HepG2 (cell line): Measurements from ENCODE around the gene BTBD3. TPM values are rescaled to one million over a fixed set of nuclear protein-coding genes. Genes with fewer than 3 reads are reported as not detected.

ENCODE experiments used
- ATAC-seq: fragments of 200-7000 bp; cut with Tn5 transposase; 3 replicates; pipeline ENCODE4 v1.9.1; 2020; ENCODE audit warnings: mild to moderate bottlenecking, moderate library complexity
- BruUV-seq: library from RNA; stranded (reverse); fragments of 400-500 nt; replicated peaks from 2 replicates; lab custom pipeline; 2021; lab: Mats Ljungman, UMichigan
- CTCF ChIA-PET: fragments of 300-600 bp; formaldehyde crosslinking; extraction: SDS; loops from one replicate; lab custom pipeline; 2021; ENCODE audit warnings: low total read pairs, inconsistent platforms, low intra/inter-chr PET ratio; lab: Yijun Ruan, JAX
- POLR2A ChIA-PET: fragments of 350-600 bp; sonication (Branson Sonifier 250); formaldehyde crosslinking; loops from one replicate; lab custom pipeline; 2020; ENCODE audit warnings: antibody characterized with exemption, inconsistent platforms; lab: Yijun Ruan, JAX
- DNase-seq: peaks from one replicate; pipeline ENCODE4 v3.0.0-alpha.2; 2015; ENCODE audit warnings: low spot score
- FAIRE-seq: peaks from 3 replicates; lab custom pipeline; 2011; peaks lifted over from hg19 to GRCh38; lab: Jason Lieb, UNC
- H2AFZ ChIP-seq: one replicate; pipeline ENCODE4 v1.6.1; 2011; ENCODE audit warnings: low read length, inconsistent platforms
- H3K27ac ChIP-seq: fragments of 300-600 bp; 3 replicates; pipeline ENCODE4 v1.8.0; 2011; ENCODE audit warnings: mixed run types, mild to moderate bottlenecking, mixed read lengths, low read length, inconsistent platforms; ENCODE audit not compliant: insufficient read depth; ENCODE audit errors: extremely low read length
- H3K27me3 ChIP-seq, 2 experiments: fragments of 200-600 bp in 1 of 2; 2 replicates in 1 of 2; 3 replicates in 1 of 2; pipeline versions ENCODE4 v1.6.0 to v1.8.0; 2011; ENCODE audit warnings: low read length in 2 of 2, mild to moderate bottlenecking in 2 of 2, moderate library complexity in 2 of 2, inconsistent platforms in 1 of 2; ENCODE audit not compliant: insufficient read depth in 2 of 2, control insufficient read depth in 1 of 2
- H3K36me3 ChIP-seq, 2 experiments: fragments of 200-600 bp in 1 of 2; replicated peaks in 1 of 2; 2 replicates in 1 of 2; 3 replicates in 1 of 2; pipeline versions ENCODE4 v1.5.1 to v1.8.0; 2011; ENCODE audit warnings: low read length in 2 of 2, inconsistent platforms in 1 of 2; ENCODE audit not compliant: insufficient read depth in 2 of 2, control insufficient read depth in 1 of 2
- H3K4me1 ChIP-seq: 2 replicates; pipeline ENCODE4 v1.5.1; 2012; ENCODE audit warnings: low read length, inconsistent platforms; ENCODE audit not compliant: insufficient read depth
- H3K4me2 ChIP-seq: 2 replicates; pipeline ENCODE4 v1.6.0; 2011; ENCODE audit warnings: low read depth, low read length, inconsistent platforms
- H3K4me3 ChIP-seq, 3 experiments: fragments of 200-600 bp in 1 of 3; sonication (generic), shearing (Covaris generic) in 1 of 3; replicated peaks in 1 of 3; 2 replicates each; pipeline ENCODE4 v1.5.1; 2011 to 2016; ENCODE audit warnings: low read length in 3 of 3, inconsistent platforms in 2 of 3, low read depth in 2 of 3, mild to moderate bottlenecking in 2 of 3, control low read depth in 1 of 3, mixed read lengths in 1 of 3; ENCODE audit not compliant: insufficient read depth in 1 of 3
- H3K79me2 ChIP-seq: one replicate; pipeline ENCODE4 v1.6.1; 2011; ENCODE audit warnings: low read length, inconsistent platforms; ENCODE audit not compliant: insufficient read depth
- H3K9ac ChIP-seq: 2 replicates; pipeline ENCODE4 v1.6.0; 2011; ENCODE audit warnings: mild to moderate bottlenecking, low read depth, low read length, inconsistent platforms; ENCODE audit not compliant: insufficient read depth
- H3K9me3 ChIP-seq: 2 replicates; pipeline ENCODE4 v1.5.1; 2012; ENCODE audit warnings: mild to moderate bottlenecking, low read length
- H4K20me1 ChIP-seq: 2 replicates; pipeline ENCODE4 v1.6.0; 2011; ENCODE audit warnings: inconsistent platforms, mild to moderate bottlenecking, low read length, moderate library complexity; ENCODE audit not compliant: insufficient read depth
- EP300 ChIP-seq, 3 experiments: sonication (generic) in 1 of 3; formaldehyde crosslinking in 1 of 3; IDR thresholded peaks; 2 replicates each; pipeline versions ENCODE4 v1.5.1 to v1.6.1; 2011 to 2020; ENCODE audit warnings: low read depth in 2 of 3, low read length in 2 of 3, borderline replicate concordance in 1 of 3, improper control_type of control experiment in 1 of 3, mild to moderate bottlenecking in 1 of 3, missing genetic modification reagents in 1 of 3, moderate library complexity in 1 of 3
- FOSL1 ChIP-seq: sonication (generic); formaldehyde crosslinking; IDR thresholded peaks from 2 replicates; pipeline ENCODE4 v1.9.0; 2021; ENCODE audit warnings: missing genetic modification reagents, borderline replicate concordance
- FOXO4 ChIP-seq: sonication (generic); formaldehyde crosslinking; conservative IDR thresholded peaks from 2 replicates; pipeline ENCODE4 v1.8.1; 2023; ENCODE audit warnings: missing genetic modification reagents
- HDAC2 ChIP-seq: sonication (generic); formaldehyde crosslinking; IDR thresholded peaks from 2 replicates; pipeline ENCODE4 v1.4.0; 2020; ENCODE audit warnings: missing genetic modification reagents
- HINFP ChIP-seq: sonication (generic); formaldehyde crosslinking; IDR thresholded peaks from 2 replicates; pipeline ENCODE4 v1.4.0; 2020; ENCODE audit warnings: low read depth, mild to moderate bottlenecking, missing genetic modification reagents
- HMGXB3 ChIP-seq: sonication (generic); formaldehyde crosslinking; IDR thresholded peaks from 2 replicates; pipeline ENCODE4 v1.4.0; 2020; ENCODE audit warnings: missing genetic modification reagents, borderline replicate concordance
- MAFK ChIP-seq, 2 experiments: IDR thresholded peaks in 1 of 2; conservative IDR thresholded peaks in 1 of 2; 2 replicates each; pipeline ENCODE4 v1.6.1; 2011; ENCODE audit warnings: improper control_type of control experiment in 2 of 2, low read length in 2 of 2
- PCBP1 ChIP-seq: fragments of 200-400 bp; formaldehyde crosslinking; IDR thresholded peaks from 2 replicates; pipeline ENCODE4 v1.6.1; 2017; ENCODE audit warnings: mild to moderate bottlenecking, low read depth, low read length, borderline replicate concordance
- PHB2 ChIP-seq: fragments of 450-650 bp; IDR thresholded peaks from 2 replicates; pipeline ENCODE4 v1.6.1; 2018; ENCODE audit not compliant: partially characterized antibody
- SALL2 ChIP-seq: sonication (generic); formaldehyde crosslinking; IDR thresholded peaks from 2 replicates; pipeline ENCODE4 v1.8.1; 2023; ENCODE audit warnings: mild to moderate bottlenecking, missing genetic modification reagents, inconsistent platforms
- ZBTB39 ChIP-seq: sonication (generic); formaldehyde crosslinking; IDR thresholded peaks from 2 replicates; pipeline ENCODE4 v1.5.0; 2020; ENCODE audit warnings: missing genetic modification reagents
- ZNF598 ChIP-seq: sonication (generic); formaldehyde crosslinking; IDR thresholded peaks from 2 replicates; pipeline ENCODE4 v1.5.1; 2020; ENCODE audit warnings: mild to moderate bottlenecking, missing genetic modification reagents, borderline replicate concordance
- ZNF780A ChIP-seq: sonication (generic); formaldehyde crosslinking; IDR thresholded peaks from 2 replicates; pipeline ENCODE4 v1.8.0; 2022; ENCODE audit warnings: mild to moderate bottlenecking, missing genetic modification reagents, moderate library complexity
- WGBS: methylation state at CpG from one replicate; pipeline ENCODE4 v1.1.6; 2017; ENCODE audit warnings: low lambda C conversion rate; 5-methylcytosine and 5-hydroxymethylcytosine counted together
- in situ Hi-C: cut with HindIII; loops from 2 replicates; pipeline ENCODE4 v1.10.0; 2017; ENCODE audit warnings: low pct_unique_long_range_greater_than_20kb; ENCODE audit not compliant: extremely low pct_ligation_motif_present
- intact Hi-C: fragments of 100-400 bp; cut with micrococcal nuclease; formaldehyde crosslinking; loops from one replicate; pipeline ENCODE4 v1.10.0; 2022; ENCODE audit not compliant: unreplicated experiment
- polyA plus RNA-seq, 8 experiments: library from polyadenylated mRNA; depleted of rRNA in 3 of 8; stranded (reverse) in 7 of 8; unstranded in 1 of 8; fragments of >200 nt; fragmentation: Illumina TruSeq in 4 of 8; extraction: Trizol in 4 of 8; gene quantifications; 2 replicates each; pipeline versions ENCODE4 v1.2.1 to v1.2.3, GENCODE V29; 2011 to 2016; ENCODE audit warnings: low read depth in 4 of 8, missing spikeins in 1 of 8, mixed read lengths in 1 of 8; ENCODE audit not compliant: insufficient read depth in 1 of 8
- total RNA-seq, 5 experiments: library from RNA; depleted of rRNA; stranded (reverse); fragments of >200 nt; fragmentation: Illumina TruSeq; extraction: Trizol; gene quantifications; 2 replicates each; pipeline ENCODE4 v1.2.3, GENCODE V29; 2016; ENCODE audit warnings: low read depth in 1 of 5

Gene BTBD3
- total and polyA plus RNA-seq, 2 of the 13 experiments (the other 11 are each of a cell fraction or from before 2014, with no cell fraction given), result 32.2 to 41.8 TPM

- BruUV-seq, result no TSS peak
- H3K4me3 ChIP-seq, result no peak overlapping the region
- ATAC-seq (no peak), DNase-seq (no peak), FAIRE-seq (no peak)
- no peaks in the 10 kb centered on the region for H3K27me3 ChIP-seq
- H3K79me2 ChIP-seq, result no peaks in the 10 kb centered on the region
- H3K36me3 ChIP-seq, result no peaks in the 10 kb centered on the region
- H3K27ac ChIP-seq, result no peak overlapping the region
- H3K9ac ChIP-seq, result no peak overlapping the region
- ChIA-PET CTCF (no interaction called here), POLR2A (no interaction called here)
- 17% methylated on average over 6 of the region's 6 CpGs for WGBS
- H3K4me1 ChIP-seq, result no peaks in the 10 kb centered on the region
- in situ Hi-C loops (no loop called here), intact Hi-C loops (no loop called here)
- no peak overlapping the region for H2AFZ ChIP-seq
- H3K9me3 ChIP-seq, result no peaks in the 10 kb centered on the region
- no peak overlapping the region for H3K4me2 ChIP-seq
- H4K20me1 ChIP-seq, result no peaks in the 10 kb centered on the region
- TF ChIP-seq SALL2 (CRISPR knock-in tag) (no peak), FOXO4 (CRISPR knock-in tag) (no peak), ZNF780A (CRISPR knock-in tag) (no peak), HMGXB3 (CRISPR knock-in tag) (no peak), HINFP (CRISPR knock-in tag) (no peak), FOSL1 (CRISPR knock-in tag) (no peak), PCBP1 (no peak), ZNF598 (CRISPR knock-in tag) (no peak), HDAC2 (CRISPR knock-in tag) (no peak), MAFK (conservative IDR thresholded peaks at IDR 0.05 in 1 of 2, IDR thresholded peaks at IDR 0.05 in 1 of 2; ENCODE audit: low read length in 2 of 2) (no peak), PHB2 (no peak), ZBTB39 (CRISPR knock-in tag) (no peak), EP300 (IDR thresholded peaks at IDR 0.05; ENCODE audit: low read depth in 2 of 2, low read length in 2 of 2) (no peak), EP300 (CRISPR knock-in tag; IDR thresholded peaks at IDR 0.05; ENCODE audit: borderline replicate concordance) (no peak)
Observed at GRCh38 chr20:11943778-11944177, 26.1 kb downstream of the BTBD3 start.
